Gastrocnemius medialis (tissue), 4 donors: ENCODE data around the gene GFRA1.

Experiments
- POLR2A ChIP-seq, 2 donors: fragments of 450-650 bp; IDR thresholded peaks; one replicate each; pipeline ENCODE4 v1.6.1; 2017; ENCODE audit warnings: antibody characterized with exemption in 2 of 2, mild to moderate bottlenecking in 2 of 2, moderate library complexity in 2 of 2
- TF ChIP-seq, protein P1 (sequence below), 5 experiments: fragments of 450-650 bp in 3 of 5; fragments of 200-600 bp in 2 of 5; sonication (generic) in 2 of 5; IDR thresholded peaks in 4 of 5; conservative IDR thresholded peaks in 1 of 5; 1 replicate in 4 of 5; 2 replicates in 1 of 5; pipeline ENCODE4 v1.5.1; 2016 to 2019; ENCODE audit warnings: antibody characterized with exemption in 5 of 5, mild to moderate bottlenecking in 3 of 5, moderate library complexity in 3 of 5

DNA sequence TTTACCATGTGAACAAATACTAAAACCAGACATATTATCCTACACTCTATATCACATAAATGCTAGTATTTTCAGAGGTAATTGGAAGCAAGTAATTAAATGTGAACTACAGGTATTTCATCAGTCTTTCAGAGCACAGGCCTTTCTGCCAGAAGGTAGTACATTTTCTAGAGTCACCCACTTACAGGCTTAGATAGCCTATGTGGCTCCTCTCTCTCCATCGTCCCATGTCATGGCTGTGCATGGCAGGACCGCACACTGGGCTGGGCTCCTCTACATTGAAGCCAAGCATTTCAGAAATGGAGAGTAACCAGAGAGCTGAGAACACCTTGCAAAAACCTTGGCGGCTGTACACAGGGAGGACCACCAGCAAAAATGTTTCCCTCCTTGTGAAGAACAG lies 49.7 kb downstream of the GFRA1 start:
- TF ChIP-seq, protein P1, sequence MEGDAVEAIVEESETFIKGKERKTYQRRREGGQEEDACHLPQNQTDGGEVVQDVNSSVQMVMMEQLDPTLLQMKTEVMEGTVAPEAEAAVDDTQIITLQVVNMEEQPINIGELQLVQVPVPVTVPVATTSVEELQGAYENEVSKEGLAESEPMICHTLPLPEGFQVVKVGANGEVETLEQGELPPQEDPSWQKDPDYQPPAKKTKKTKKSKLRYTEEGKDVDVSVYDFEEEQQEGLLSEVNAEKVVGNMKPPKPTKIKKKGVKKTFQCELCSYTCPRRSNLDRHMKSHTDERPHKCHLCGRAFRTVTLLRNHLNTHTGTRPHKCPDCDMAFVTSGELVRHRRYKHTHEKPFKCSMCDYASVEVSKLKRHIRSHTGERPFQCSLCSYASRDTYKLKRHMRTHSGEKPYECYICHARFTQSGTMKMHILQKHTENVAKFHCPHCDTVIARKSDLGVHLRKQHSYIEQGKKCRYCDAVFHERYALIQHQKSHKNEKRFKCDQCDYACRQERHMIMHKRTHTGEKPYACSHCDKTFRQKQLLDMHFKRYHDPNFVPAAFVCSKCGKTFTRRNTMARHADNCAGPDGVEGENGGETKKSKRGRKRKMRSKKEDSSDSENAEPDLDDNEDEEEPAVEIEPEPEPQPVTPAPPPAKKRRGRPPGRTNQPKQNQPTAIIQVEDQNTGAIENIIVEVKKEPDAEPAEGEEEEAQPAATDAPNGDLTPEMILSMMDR (IDR thresholded peaks at IDR 0.05 in 4 of 5, conservative IDR thresholded peaks at IDR 0.05 in 1 of 5), result no peak
- TF ChIP-seq POLR2A (IDR thresholded peaks at IDR 0.05), result no peak
